SK-N-SH (cell line): ENCODE measurements around the gene PAX2. TPM values are rescaled to one million over a fixed set of nuclear protein-coding genes. Genes with fewer than 3 reads are reported as not detected.

Experiments
- CTCF ChIA-PET: fragments of 300-600, 350-600 bp; formaldehyde crosslinking; extraction: SDS; loops from one replicate; lab custom pipeline; 2021; lab: Yijun Ruan, JAX
- POLR2A ChIA-PET: fragments of 350-600 bp; sonication (Branson Sonifier 250); formaldehyde crosslinking; extraction: SDS; loops from one replicate; lab custom pipeline; 2020; ENCODE audit warnings: antibody characterized with exemption, inconsistent platforms; lab: Yijun Ruan, JAX
- DNase-seq: peaks from one replicate; pipeline ENCODE4 v3.0.0; 2012
- H2AFZ ChIP-seq: fragments of 200-600 bp; sonication (generic); 2 replicates; pipeline ENCODE4 v1.8.1; 2016; ENCODE audit warnings: antibody characterized with exemption, mild to moderate bottlenecking, low read depth
- H3F3A ChIP-seq: fragments of 200-600 bp; sonication (generic); replicated peaks from 2 replicates; pipeline ENCODE3; 2016; ENCODE audit warnings: antibody characterized with exemption, mild to moderate bottlenecking; ENCODE audit not compliant: insufficient read depth
- H3K27ac ChIP-seq, 2 experiments: fragments of 200-500 bp in 1 of 2; fragments of 200-600 bp in 1 of 2; sonication (Bioruptor generic) in 1 of 2; sonication (generic), shearing (Covaris generic) in 1 of 2; 2 replicates each; pipeline versions ENCODE4 v1.5.1 to v1.6.1; 2014 to 2016; ENCODE audit warnings: low read depth in 2 of 2, inconsistent platforms in 1 of 2, low read length in 1 of 2, mild to moderate bottlenecking in 1 of 2, mixed read lengths in 1 of 2
- H3K27me3 ChIP-seq: fragments of 200-600 bp; sonication (generic), shearing (Covaris generic); 2 replicates; pipeline ENCODE4 v1.6.1; 2016; ENCODE audit warnings: mixed run types; ENCODE audit not compliant: insufficient read depth
- H3K36me3 ChIP-seq, 2 experiments: fragments of 200-500 bp in 1 of 2; fragments of 200-600 bp in 1 of 2; sonication (Bioruptor generic) in 1 of 2; sonication (generic) in 1 of 2; replicated peaks in 1 of 2; 2 replicates each; pipeline versions ENCODE3 to v1.5.1; 2014 to 2016; ENCODE audit warnings: low read length in 1 of 2, mild to moderate bottlenecking in 1 of 2; ENCODE audit not compliant: insufficient read depth in 2 of 2, control insufficient read depth in 1 of 2
- H3K4me1 ChIP-seq, 2 experiments: fragments of 200-500 bp in 1 of 2; fragments of 200-600 bp in 1 of 2; sonication (Bioruptor generic) in 1 of 2; sonication (generic), shearing (Covaris generic) in 1 of 2; 2 replicates each; pipeline versions ENCODE4 v1.5.1 to v1.6.1; 2014 to 2016; ENCODE audit warnings: low read depth in 1 of 2, low read length in 1 of 2, mixed run types in 1 of 2; ENCODE audit not compliant: insufficient read depth in 2 of 2, control insufficient read depth in 1 of 2
- H3K4me2 ChIP-seq: fragments of 200-600 bp; sonication (generic), shearing (Covaris generic); 2 replicates; pipeline ENCODE4 v1.6.1; 2017; ENCODE audit warnings: mixed run types
- H3K4me3 ChIP-seq, 2 experiments: fragments of 200-500 bp in 1 of 2; fragments of 200-600 bp in 1 of 2; sonication (Bioruptor generic) in 1 of 2; sonication (generic), shearing (Covaris generic) in 1 of 2; 2 replicates each; pipeline versions ENCODE4 v1.5.1 to v1.8.1; 2014 to 2016; ENCODE audit warnings: low read depth in 2 of 2, inconsistent platforms in 1 of 2, low read length in 1 of 2, mild to moderate bottlenecking in 1 of 2, mixed read lengths in 1 of 2, moderate library complexity in 1 of 2
- H3K79me2 ChIP-seq: fragments of 200-600 bp; sonication (generic); 2 replicates; pipeline ENCODE4 v1.8.1; 2017; ENCODE audit warnings: mild to moderate bottlenecking; ENCODE audit not compliant: insufficient read depth
- H3K9ac ChIP-seq: fragments of 200-600 bp; sonication (generic); 2 replicates; pipeline ENCODE4 v1.6.1; 2017; ENCODE audit warnings: mixed run types
- H3K9me2 ChIP-seq: fragments of 200-600 bp; sonication (generic); 2 replicates; pipeline ENCODE4 v1.6.1; 2017; ENCODE audit warnings: mixed run types
- H3K9me3 ChIP-seq: fragments of 200-600 bp; sonication (generic); 2 replicates; pipeline ENCODE4 v1.6.1; 2017; ENCODE audit warnings: mixed run types, mild to moderate bottlenecking, moderate library complexity
- H4K20me1 ChIP-seq: fragments of 200-600 bp; sonication (generic); 2 replicates; pipeline ENCODE4 v1.6.1; 2017; ENCODE audit warnings: mild to moderate bottlenecking, mixed run types; ENCODE audit not compliant: insufficient read depth
- CHD2 ChIP-seq: fragments of 150-350 bp; IDR thresholded peaks from 2 replicates; pipeline ENCODE4 v1.6.1; 2018; ENCODE audit warnings: low read length; ENCODE audit not compliant: partially characterized antibody
- CTCF ChIP-seq: fragments of 200-600 bp; sonication (generic); IDR thresholded peaks from 2 replicates; pipeline ENCODE4 v1.6.1; 2017; ENCODE audit warnings: antibody characterized with exemption, mild to moderate bottlenecking, moderate library complexity
- ELF1 ChIP-seq: IDR thresholded peaks from 2 replicates; pipeline ENCODE4 v1.4.0; 2012
- EZH2phosphoT487 ChIP-seq: fragments of 200-600 bp; sonication (generic); IDR thresholded peaks from 2 replicates; pipeline ENCODE4 v1.6.1; 2017; ENCODE audit warnings: low read depth, mixed run types, mild to moderate bottlenecking, antibody characterized with exemption, moderate library complexity, borderline replicate concordance
- FOSL2 ChIP-seq: IDR thresholded peaks from 2 replicates; pipeline ENCODE4 v1.4.0; 2012; ENCODE audit warnings: low read depth, mild to moderate bottlenecking, moderate library complexity, borderline replicate concordance
- FOXJ3 ChIP-seq: sonication (generic); formaldehyde crosslinking; IDR thresholded peaks from 2 replicates; pipeline ENCODE4 v1.5.1; 2020; ENCODE audit warnings: mild to moderate bottlenecking, missing genetic modification reagents
- FOXM1 ChIP-seq: IDR thresholded peaks from 2 replicates; pipeline ENCODE4 v1.4.0; 2012; ENCODE audit warnings: low read depth, mild to moderate bottlenecking
- IRF3 ChIP-seq: fragments of 150-350 bp; IDR thresholded peaks from 2 replicates; pipeline ENCODE4 v1.6.1; 2016; ENCODE audit warnings: mild to moderate bottlenecking, low read depth, low read length
- MAX ChIP-seq: IDR thresholded peaks from 2 replicates; pipeline ENCODE4 v1.4.0; 2012; ENCODE audit warnings: low read depth
- MEF2A ChIP-seq: IDR thresholded peaks from 2 replicates; pipeline ENCODE4 v1.4.0; 2012; ENCODE audit warnings: low read depth, borderline replicate concordance
- MXI1 ChIP-seq: IDR thresholded peaks from 2 replicates; pipeline ENCODE4 v1.6.1; 2012; ENCODE audit warnings: mild to moderate bottlenecking, low read depth, low read length, improper control_type of control experiment
- NFIC ChIP-seq: IDR thresholded peaks from 2 replicates; pipeline ENCODE4 v1.4.0; 2012; ENCODE audit warnings: borderline replicate concordance
- PBX3 ChIP-seq: IDR thresholded peaks from 2 replicates; pipeline ENCODE4; 2012
- POLR2AphosphoS5 ChIP-seq: IDR thresholded peaks from 2 replicates; pipeline ENCODE4 v1.6.1; 2012; ENCODE audit warnings: low read depth, low read length
- RCOR1 ChIP-seq: fragments of 150-350 bp; IDR thresholded peaks from 2 replicates; pipeline ENCODE4 v1.6.1; 2017; ENCODE audit warnings: antibody characterized with exemption, low read length
- SIN3A ChIP-seq: IDR thresholded peaks from 2 replicates; pipeline ENCODE4 v1.6.1; 2012; ENCODE audit warnings: low read depth, mild to moderate bottlenecking, low read length, moderate library complexity, borderline replicate concordance
- TCF12 ChIP-seq: IDR thresholded peaks from 2 replicates; pipeline ENCODE4 v1.4.0; 2012
- TEAD4 ChIP-seq: IDR thresholded peaks from 2 replicates; pipeline ENCODE4 v1.4.0; 2012; ENCODE audit warnings: mild to moderate bottlenecking, borderline replicate concordance; ENCODE audit not compliant: insufficient read depth
- USF2 ChIP-seq: fragments of 150-350 bp; IDR thresholded peaks from 2 replicates; pipeline ENCODE4 v1.6.1; 2017; ENCODE audit warnings: antibody characterized with exemption, low read length, low read depth, borderline replicate concordance
- WGBS: methylation state at CpG from one replicate; pipeline ENCODE4 v1.1.6; 2017; ENCODE audit warnings: low lambda C conversion rate; 5-methylcytosine and 5-hydroxymethylcytosine counted together
- polyA plus RNA-seq, 3 experiments: library from polyadenylated mRNA; depleted of rRNA; stranded (reverse); fragments of >200 nt; gene quantifications; 2 replicates each; pipeline ENCODE4 v1.2.3, GENCODE V29; 2012

Gene PAX2
- polyA plus RNA-seq, 1 of the 3 experiments (the other 2 are of a cell fraction): not detected

- peak; percentile 70 for DNase-seq
- no peaks in the 10 kb centered on the region for H3K9me3 ChIP-seq
- H3K9me2 ChIP-seq: no peaks in the 10 kb centered on the region
- no peaks in the 10 kb centered on the region for H3K79me2 ChIP-seq
- H3K27me3 ChIP-seq: peaks cover 91% of the 10 kb centered on the region
- no peaks in the 10 kb centered on the region for H4K20me1 ChIP-seq
- H3F3A ChIP-seq: no peaks in the 10 kb centered on the region
- H3K27ac ChIP-seq: no peak overlapping the region
- WGBS: 4% methylated on average over 49 of the region's 68 CpGs
- POLR2A ChIA-PET: no interaction called here
- TF ChIP-seq FOXJ3 (CRISPR knock-in tag): no peak
- TF ChIP-seq NFIC: no peak
- no peak for TF ChIP-seq FOXM1
- TF ChIP-seq MAX: no peak
- 0 out of 2 replicates have a peak, but pooled peaks have one; percentile 29 for TF ChIP-seq EZH2phosphoT487
- CTCF ChIA-PET: interaction anchor here (0.9 to 3.7 kb wide), 23 partner anchors 8 to 381 kb away, joined by 3 to 72 read pairs (median 7); partner anchors contain the start of gene PAX2
- H3K4me3 ChIP-seq: peak overlapping the region; percentile 19 to 24; a peak in 1 of 4 replicates
- H3K9ac ChIP-seq: no peak overlapping the region
- no peak overlapping the region for H2AFZ ChIP-seq
- H3K4me1 ChIP-seq: peaks cover 0 to 11% of the 10 kb centered on the region in 2 experiments; a peak in 1 of 4 replicates
- H3K4me2 ChIP-seq: peak overlapping the region; percentile 47; the same call in 1 of the 2 replicates
- H3K36me3 ChIP-seq: no peaks in the 10 kb centered on the region
These were observed 15.3 kb upstream of the PAX2 start for GRCh38 chr10:100729862-100730724.

- CTCF ChIA-PET: interaction anchor here (0.8 to 5.0 kb wide), 5 partner anchors 13 to 168 kb away, joined by 3 to 46 read pairs (median 4); partner anchors contain the start of gene PAX2
- no peaks in the 10 kb centered on the region for H3K79me2 ChIP-seq
- H3K9ac ChIP-seq: no peak overlapping the region
- no peaks in the 10 kb centered on the region for H4K20me1 ChIP-seq
- 26% methylated on average over 26 of the region's 49 CpGs for WGBS
- no peaks in the 10 kb centered on the region for H3F3A ChIP-seq
- peak overlapping the region; percentile 47; the same call in 1 of the 2 replicates for H3K4me2 ChIP-seq
- no peaks in the 10 kb centered on the region for H3K9me2 ChIP-seq
- peak; percentile 57 for DNase-seq
- H3K27ac ChIP-seq: no peak overlapping the region
- no peaks in the 10 kb centered on the region for H3K36me3 ChIP-seq
- H2AFZ ChIP-seq: no peak overlapping the region
- H3K9me3 ChIP-seq: no peaks in the 10 kb centered on the region
- H3K4me3 ChIP-seq: peak overlapping the region; percentile 11 to 19; a peak in 1 of 4 replicates
- H3K4me1 ChIP-seq: peaks cover 0 to 11% of the 10 kb centered on the region in 2 experiments; a peak in 1 of 4 replicates
- H3K27me3 ChIP-seq: peaks cover 93% of the 10 kb centered on the region
- POLR2A ChIA-PET: no interaction called here
- TF ChIP-seq POLR2AphosphoS5 (no peak), SIN3A (no peak), TEAD4 (no peak), PBX3 (no peak), CHD2 (no peak), CTCF (no peak), ELF1 (no peak), TCF12 (no peak), MEF2A (no peak), FOSL2 (no peak), RCOR1 (no peak), USF2 (no peak), MXI1 (no peak), IRF3 (no peak)
These were observed 14.5 kb upstream of the PAX2 start for GRCh38 chr10:100730725-100731406.
